Measurements from ENCODE around the gene MAD2L1.

MAD2L1 gene

GRCh38 chr4:120085705-120086104 lies 19.1 kb upstream of the MAD2L1 start:
- POLR2A ChIA-PET: no interaction called here
- CTCF ChIA-PET: no interaction called here
- no peak for DNase-seq (ENCODE audit: extremely low spot score)
- TF ChIP-seq, protein P1, sequence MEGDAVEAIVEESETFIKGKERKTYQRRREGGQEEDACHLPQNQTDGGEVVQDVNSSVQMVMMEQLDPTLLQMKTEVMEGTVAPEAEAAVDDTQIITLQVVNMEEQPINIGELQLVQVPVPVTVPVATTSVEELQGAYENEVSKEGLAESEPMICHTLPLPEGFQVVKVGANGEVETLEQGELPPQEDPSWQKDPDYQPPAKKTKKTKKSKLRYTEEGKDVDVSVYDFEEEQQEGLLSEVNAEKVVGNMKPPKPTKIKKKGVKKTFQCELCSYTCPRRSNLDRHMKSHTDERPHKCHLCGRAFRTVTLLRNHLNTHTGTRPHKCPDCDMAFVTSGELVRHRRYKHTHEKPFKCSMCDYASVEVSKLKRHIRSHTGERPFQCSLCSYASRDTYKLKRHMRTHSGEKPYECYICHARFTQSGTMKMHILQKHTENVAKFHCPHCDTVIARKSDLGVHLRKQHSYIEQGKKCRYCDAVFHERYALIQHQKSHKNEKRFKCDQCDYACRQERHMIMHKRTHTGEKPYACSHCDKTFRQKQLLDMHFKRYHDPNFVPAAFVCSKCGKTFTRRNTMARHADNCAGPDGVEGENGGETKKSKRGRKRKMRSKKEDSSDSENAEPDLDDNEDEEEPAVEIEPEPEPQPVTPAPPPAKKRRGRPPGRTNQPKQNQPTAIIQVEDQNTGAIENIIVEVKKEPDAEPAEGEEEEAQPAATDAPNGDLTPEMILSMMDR (IDR thresholded peaks at IDR 0.05; ENCODE audit: control extremely low read depth, extremely low read depth, low read depth, missing control alignments): no peak

DNA sequence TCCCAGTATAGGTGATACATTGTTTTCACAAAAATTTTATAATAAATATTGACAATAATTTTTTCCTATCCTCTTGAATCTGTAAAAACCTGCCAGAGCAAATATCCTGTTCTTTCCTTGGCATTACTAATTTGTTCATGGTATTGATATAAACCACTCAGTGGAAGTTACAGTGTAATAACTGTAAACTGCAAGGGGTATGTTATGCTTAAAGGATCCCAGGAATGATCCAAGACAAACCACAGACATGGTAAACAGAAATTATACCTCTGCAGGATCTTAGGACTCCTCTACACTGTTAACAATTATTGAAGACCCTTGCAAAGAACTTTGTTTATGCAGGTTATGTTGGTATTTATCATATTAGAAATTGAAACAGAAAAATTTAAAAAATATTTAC lies 17.7 kb upstream of the MAD2L1 start:
- DNase-seq (ENCODE audit: extremely low spot score): no peak
- POLR2A ChIA-PET: no interaction called here
- TF ChIP-seq, protein P1 (IDR thresholded peaks at IDR 0.05; ENCODE audit: control extremely low read depth, extremely low read depth, low read depth, missing control alignments): no peak
- CTCF ChIA-PET: no interaction called here

GRCh38 chr4:120083152-120083551 lies 16.5 kb upstream of the MAD2L1 start:
- CTCF ChIA-PET: no interaction called here
- DNase-seq (ENCODE audit: extremely low spot score): no peak

GRCh38 chr4:120082251-120082650 lies 15.6 kb upstream of the MAD2L1 start:
- TF ChIP-seq, protein P1 (IDR thresholded peaks at IDR 0.05; ENCODE audit: control extremely low read depth, extremely low read depth, low read depth, missing control alignments): no peak
- CTCF ChIA-PET: interaction anchor here (1.0 kb wide), 1 partner anchor 9 kb away, joined by 3 read pairs; no protein-coding TSS in a partner anchor
- DNase-seq (ENCODE audit: extremely low spot score): no peak
- POLR2A ChIA-PET: no interaction called here

More at GRCh38 chr4:120083152-120083551, 16.5 kb upstream of the MAD2L1 start:
- TF ChIP-seq, protein P1 (IDR thresholded peaks at IDR 0.05; ENCODE audit: control extremely low read depth, extremely low read depth, low read depth, missing control alignments): no peak
- POLR2A ChIA-PET: no interaction called here

DNA sequence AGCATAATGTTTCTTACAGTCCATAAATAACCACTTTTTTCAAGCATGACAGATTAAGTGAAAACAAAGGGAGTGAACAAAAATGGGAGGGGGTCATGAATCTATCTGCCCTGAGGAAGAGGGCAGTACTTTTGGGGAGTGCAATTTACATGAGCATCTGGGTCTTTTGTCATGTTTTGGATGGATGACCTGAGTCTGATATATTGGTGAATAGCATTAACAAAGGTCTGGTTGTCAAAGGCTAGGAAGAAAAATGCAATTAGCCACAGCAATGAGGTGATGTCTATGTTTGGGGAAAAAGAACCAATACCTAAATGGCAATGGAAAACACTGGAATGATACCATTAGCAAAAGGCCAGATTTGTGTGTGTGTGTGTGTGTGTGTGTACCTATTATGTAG lies 15.1 kb upstream of the MAD2L1 start:
- TF ChIP-seq, protein P1 (IDR thresholded peaks at IDR 0.05; ENCODE audit: control extremely low read depth, extremely low read depth, low read depth, missing control alignments): no peak
- POLR2A ChIA-PET: no interaction called here
- DNase-seq (ENCODE audit: extremely low spot score): no peak
- CTCF ChIA-PET: interaction anchor here (1.0 kb wide), 1 partner anchor 8 kb away, joined by 3 read pairs; no protein-coding TSS in a partner anchor

GRCh38 chr4:120080533-120080932 lies 13.9 kb upstream of the MAD2L1 start:
- TF ChIP-seq, protein P1 (IDR thresholded peaks at IDR 0.05; ENCODE audit: control extremely low read depth, extremely low read depth, low read depth, missing control alignments): no peak
- no peak for DNase-seq (ENCODE audit: extremely low spot score)
- POLR2A ChIA-PET: no interaction called here
- CTCF ChIA-PET: interaction anchor here (1.1 kb wide), 1 partner anchor 10 kb away, joined by 3 read pairs; no protein-coding TSS in a partner anchor

All from GM10248 (cell line).